ENCODE results near the gene RIMKLB. TPM values are rescaled to one million over a fixed set of nuclear protein-coding genes. Genes with fewer than 3 reads are reported as not detected.
"Not testable (repeated sequence)": the region's sequence is repeated elsewhere in the genome, so short reads cannot be mapped to it uniquely, and the experiment has no call there.

Gene RIMKLB
- total and polyA plus RNA-seq, 5 donors from 2014 or later = 1.1 to 7.7 (median 1.4) TPM

GRCh38 chr12:8702159-8702558, 4.4 kb downstream of the RIMKLB start:
- Histone ChIP-seq H3K27ac (ENCODE audit: insufficient read depth, low read length, poor library complexity, severe bottlenecking) (no peak overlapping the region), H3K27me3 (ENCODE audit: control insufficient read depth, insufficient read depth, low read length) (peaks cover 7% of the 10 kb centered on the region), H3K4me3 (ENCODE audit: low read depth, low read length) (no peak overlapping the region), H3K36me3 (ENCODE audit: control insufficient read depth, insufficient read depth, low read length) (no peaks in the 10 kb centered on the region), H3K9me3 (ENCODE audit: control insufficient read depth in 2 of 2, low read length in 2 of 2) (no peaks in the 10 kb centered on the region), H3K4me1 (ENCODE audit: control insufficient read depth, insufficient read depth, low read length, poor library complexity, severe bottlenecking) (peaks cover 11% of the 10 kb centered on the region)
- Mint-ChIP-seq H3K9me3 (no peaks in the 10 kb centered on the region), H3K27me3 (peaks cover 48% of the 10 kb centered on the region), H3K4me3 (peak overlapping the region in 1 of 4 donors; percentile 74), H3K27ac (no peak overlapping the region), H3K36me3 (peaks cover 3% of the 10 kb centered on the region), H3K4me1 (peaks cover 4 to 15% (median 6%) of the 10 kb centered on the region in 4 donors)
- ATAC-seq (ENCODE audit: low read depth in 2 of 2) (no peak), DNase-seq (no peak)

- Mint-ChIP-seq H3K9me3 (no peaks in the 10 kb centered on the region), H3K4me1 (no peaks in the 10 kb centered on the region), H3K27me3 (no peaks in the 10 kb centered on the region), H3K36me3 (peaks cover 3% of the 10 kb centered on the region), H3K27ac (no peak overlapping the region), H3K4me3 (no peak overlapping the region)
- Histone ChIP-seq H3K4me1 (ENCODE audit: control insufficient read depth, insufficient read depth, low read length, poor library complexity, severe bottlenecking) (no peaks in the 10 kb centered on the region), H3K9me3 (ENCODE audit: control insufficient read depth in 2 of 2, low read length in 2 of 2) (no peaks in the 10 kb centered on the region), H3K4me3 (ENCODE audit: low read depth, low read length) (no peak overlapping the region), H3K27me3 (ENCODE audit: control insufficient read depth, insufficient read depth, low read length) (no peaks in the 10 kb centered on the region), H3K36me3 (ENCODE audit: control insufficient read depth, insufficient read depth, low read length) (no peaks in the 10 kb centered on the region), H3K27ac (ENCODE audit: insufficient read depth, low read length, poor library complexity, severe bottlenecking) (no peak overlapping the region)
- no peak for DNase-seq
- ATAC-seq (ENCODE audit: low read depth in 2 of 2) = no peak
These were observed 11.5 kb downstream of the RIMKLB start for GRCh38 chr12:8709124-8709830.

GRCh38 chr12:8712572-8712971, 14.8 kb downstream of the RIMKLB start:
- no peak overlapping the region for H3K27ac ChIP-seq (ENCODE audit: insufficient read depth, low read length, poor library complexity, severe bottlenecking)
- no peaks in the 10 kb centered on the region for H3K9me3 ChIP-seq (ENCODE audit: control insufficient read depth in 2 of 2, low read length in 2 of 2)
- H3K4me3 ChIP-seq (ENCODE audit: low read depth, low read length) = no peak overlapping the region
- peaks cover 4% of the 10 kb centered on the region for H3K36me3 ChIP-seq (ENCODE audit: control insufficient read depth, insufficient read depth, low read length)
- no peak overlapping the region for H3K4me3 Mint-ChIP-seq
- H3K27ac Mint-ChIP-seq = no peak overlapping the region
- no peaks in the 10 kb centered on the region for H3K4me1 Mint-ChIP-seq
- peaks cover 7% of the 10 kb centered on the region for H3K36me3 Mint-ChIP-seq
- no peaks in the 10 kb centered on the region for H3K4me1 ChIP-seq (ENCODE audit: control insufficient read depth, insufficient read depth, low read length, poor library complexity, severe bottlenecking)
- H3K27me3 Mint-ChIP-seq = no peaks in the 10 kb centered on the region
- H3K27me3 ChIP-seq (ENCODE audit: control insufficient read depth, insufficient read depth, low read length) = no peaks in the 10 kb centered on the region
- no peaks in the 10 kb centered on the region for H3K9me3 Mint-ChIP-seq
- no peak for ATAC-seq (ENCODE audit: low read depth in 2 of 2)
- no peak for DNase-seq

GRCh38 chr12:8722286-8722800, 24.6 kb downstream of the RIMKLB start:
- Histone ChIP-seq H3K9me3 (ENCODE audit: control insufficient read depth in 2 of 2, low read length in 2 of 2) (no peaks in the 10 kb centered on the region), H3K36me3 (ENCODE audit: control insufficient read depth, insufficient read depth, low read length) (no peaks in the 10 kb centered on the region), H3K4me3 (ENCODE audit: low read depth, low read length) (no peak overlapping the region), H3K27me3 (ENCODE audit: control insufficient read depth, insufficient read depth, low read length) (no peaks in the 10 kb centered on the region), H3K4me1 (ENCODE audit: control insufficient read depth, insufficient read depth, low read length, poor library complexity, severe bottlenecking) (no peaks in the 10 kb centered on the region), H3K27ac (ENCODE audit: insufficient read depth, low read length, poor library complexity, severe bottlenecking) (no peak overlapping the region)
- peaks cover 0 to 4% (median 2%) of the 10 kb centered on the region in 4 donors for H3K4me1 Mint-ChIP-seq
- ATAC-seq (ENCODE audit: low read depth in 2 of 2) = no peak
- H3K27ac Mint-ChIP-seq = no peak overlapping the region
- no peak for DNase-seq
- H3K36me3 Mint-ChIP-seq = peaks cover 24% of the 10 kb centered on the region
- no peak overlapping the region for H3K4me3 Mint-ChIP-seq
- no peaks in the 10 kb centered on the region for H3K27me3 Mint-ChIP-seq
- no peaks in the 10 kb centered on the region for H3K9me3 Mint-ChIP-seq

GRCh38 chr12:8734873-8735381, 37.1 kb downstream of the RIMKLB start:
- Mint-ChIP-seq H3K4me1 (peaks cover 0 to 5% (median 2%) of the 10 kb centered on the region in 4 donors), H3K4me3 (no peak overlapping the region), H3K9me3 (no peaks in the 10 kb centered on the region), H3K27ac (no peak overlapping the region), H3K36me3 (peaks cover 2% of the 10 kb centered on the region), H3K27me3 (peaks cover 10% of the 10 kb centered on the region)
- DNase-seq (no peak), ATAC-seq (ENCODE audit: low read depth in 2 of 2) (no peak)
- H3K9me3 ChIP-seq (ENCODE audit: control insufficient read depth in 2 of 2, low read length in 2 of 2) = no peaks in the 10 kb centered on the region
- no peaks in the 10 kb centered on the region for H3K27me3 ChIP-seq (ENCODE audit: control insufficient read depth, insufficient read depth, low read length)
- H3K36me3 ChIP-seq (ENCODE audit: control insufficient read depth, insufficient read depth, low read length) = no peaks in the 10 kb centered on the region
- H3K4me3 ChIP-seq (ENCODE audit: low read depth, low read length) = no peak overlapping the region
- no peaks in the 10 kb centered on the region for H3K4me1 ChIP-seq (ENCODE audit: control insufficient read depth, insufficient read depth, low read length, poor library complexity, severe bottlenecking)
- H3K27ac ChIP-seq (ENCODE audit: insufficient read depth, low read length, poor library complexity, severe bottlenecking) = no peak overlapping the region

GRCh38 chr12:8742501-8742900, 44.7 kb downstream of the RIMKLB start:
- DNase-seq = no peak
- Histone ChIP-seq H3K9me3 (ENCODE audit: control insufficient read depth in 2 of 2, low read length in 2 of 2) (no peaks in the 10 kb centered on the region), H3K27me3 (ENCODE audit: control insufficient read depth, insufficient read depth, low read length) (no peaks in the 10 kb centered on the region), H3K4me3 (ENCODE audit: low read depth, low read length) (no peak overlapping the region), H3K36me3 (ENCODE audit: control insufficient read depth, insufficient read depth, low read length) (no peaks in the 10 kb centered on the region), H3K27ac (ENCODE audit: insufficient read depth, low read length, poor library complexity, severe bottlenecking) (no peak overlapping the region), H3K4me1 (ENCODE audit: control insufficient read depth, insufficient read depth, low read length, poor library complexity, severe bottlenecking) (no peaks in the 10 kb centered on the region)
- no peaks in the 10 kb centered on the region for H3K27me3 Mint-ChIP-seq
- H3K9me3 Mint-ChIP-seq = no peaks in the 10 kb centered on the region
- H3K36me3 Mint-ChIP-seq = peaks cover 10% of the 10 kb centered on the region
- H3K4me1 Mint-ChIP-seq = peaks cover 0 to 2% (median 0%) of the 10 kb centered on the region in 4 donors
- no peak overlapping the region for H3K27ac Mint-ChIP-seq
- ATAC-seq (ENCODE audit: low read depth in 2 of 2) = no peak
- no peak overlapping the region for H3K4me3 Mint-ChIP-seq

- peaks cover 10% of the 10 kb centered on the region for H3K36me3 Mint-ChIP-seq
- not testable (repeated sequence) for DNase-seq; H3K27me3 Mint-ChIP-seq; H3K4me3 ChIP-seq (ENCODE audit: low read depth, low read length); H3K27me3 ChIP-seq (ENCODE audit: control insufficient read depth, insufficient read depth, low read length); ATAC-seq (ENCODE audit: low read depth in 2 of 2); H3K27ac ChIP-seq (ENCODE audit: insufficient read depth, low read length, poor library complexity, severe bottlenecking); H3K4me3 Mint-ChIP-seq; H3K9me3 Mint-ChIP-seq; H3K27ac Mint-ChIP-seq; H3K9me3 ChIP-seq (ENCODE audit: control insufficient read depth in 2 of 2, low read length in 2 of 2); H3K4me1 Mint-ChIP-seq; H3K36me3 ChIP-seq (ENCODE audit: control insufficient read depth, insufficient read depth, low read length); H3K4me1 ChIP-seq (ENCODE audit: control insufficient read depth, insufficient read depth, low read length, poor library complexity, severe bottlenecking)
These were observed 45.3 kb downstream of the RIMKLB start for GRCh38 chr12:8743121-8743520.

GRCh38 chr12:8745631-8746030, 47.8 kb downstream of the RIMKLB start:
- not testable (repeated sequence) for ATAC-seq (ENCODE audit: low read depth in 2 of 2); H3K27ac Mint-ChIP-seq

More at GRCh38 chr12:8745631-8746030, 47.8 kb downstream of the RIMKLB start:
- not testable (repeated sequence) for H3K9me3 ChIP-seq (ENCODE audit: control insufficient read depth in 2 of 2, low read length in 2 of 2); H3K4me3 ChIP-seq (ENCODE audit: low read depth, low read length); H3K4me3 Mint-ChIP-seq; H3K4me1 Mint-ChIP-seq; H3K4me1 ChIP-seq (ENCODE audit: control insufficient read depth, insufficient read depth, low read length, poor library complexity, severe bottlenecking); DNase-seq; H3K36me3 ChIP-seq (ENCODE audit: control insufficient read depth, insufficient read depth, low read length); H3K36me3 Mint-ChIP-seq; H3K9me3 Mint-ChIP-seq; H3K27me3 ChIP-seq (ENCODE audit: control insufficient read depth, insufficient read depth, low read length); H3K27ac ChIP-seq (ENCODE audit: insufficient read depth, low read length, poor library complexity, severe bottlenecking); H3K27me3 Mint-ChIP-seq

Data from CD4-positive, CD25-positive, alpha-beta regulatory T cell (primary cell).